HFF-Myc (cell line): Measurements from ENCODE around the gene KXD1.

Source experiments
- DNase-seq: peaks from one replicate; pipeline ENCODE4 v3.0.0-alpha.2; 2011; ENCODE audit warnings: low read depth; ENCODE audit errors: extremely low read depth
- H3K4me3 ChIP-seq: replicated peaks from 2 replicates; pipeline ENCODE4 v1.5.1; 2011; ENCODE audit warnings: low read depth, mild to moderate bottlenecking, control low read depth, low read length
- CTCF ChIP-seq: IDR thresholded peaks from 2 replicates; pipeline ENCODE4 v1.5.1; 2012; ENCODE audit warnings: mild to moderate bottlenecking, low read depth, low read length, control low read depth; ENCODE audit errors: missing control alignments

Gene KXD1

GRCh38 chr19:18607226-18608101 is 49.8 kb downstream of the KXD1 start:
- TF ChIP-seq CTCF, result no peak
- H3K4me3 ChIP-seq, result no peak overlapping the region
- DNase-seq, result no peak

DNA sequence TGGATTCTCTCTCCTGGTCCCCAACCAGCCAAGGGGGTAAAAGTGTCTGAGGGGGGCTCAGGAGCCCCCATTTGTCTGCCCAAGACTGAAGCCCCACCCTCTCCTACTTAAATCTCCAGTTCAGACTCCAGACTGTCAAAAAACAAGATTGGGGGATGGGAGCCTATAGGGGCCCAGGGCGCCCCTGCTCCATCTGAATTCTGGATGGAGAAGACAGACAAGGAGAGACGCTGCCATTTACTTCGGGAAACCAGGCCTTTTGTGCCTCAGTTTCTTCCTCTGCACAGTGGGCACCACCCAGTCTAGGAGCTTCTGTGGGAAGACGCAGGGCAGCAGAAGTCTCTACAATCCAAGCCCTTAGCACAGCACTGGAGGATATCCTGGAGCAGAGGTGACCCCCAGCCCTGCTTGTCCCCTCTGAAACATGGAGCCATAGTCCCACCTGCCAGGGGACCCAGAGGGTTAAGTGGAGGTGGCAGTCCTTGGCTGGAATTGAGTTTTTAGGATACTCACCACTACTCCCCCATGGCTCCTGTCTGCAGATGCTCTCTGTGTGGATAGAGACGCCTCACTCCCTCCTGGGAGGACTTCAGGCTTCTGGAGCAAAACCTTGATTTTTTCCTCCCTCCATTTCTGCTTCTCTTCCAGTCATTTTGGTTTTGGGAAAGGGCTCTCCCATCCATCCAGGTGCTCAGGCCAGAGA is 50.6 kb downstream of the KXD1 start:
- TF ChIP-seq CTCF, result no peak
- H3K4me3 ChIP-seq, result no peak overlapping the region
- DNase-seq, result no peak

- no peak overlapping the region for H3K4me3 ChIP-seq
- TF ChIP-seq CTCF, result no peak
- no peak for DNase-seq
Observed at GRCh38 chr19:18608805-18609716, 51.4 kb downstream of the KXD1 start.

- H3K4me3 ChIP-seq, result no peak overlapping the region
- TF ChIP-seq CTCF, result no peak
- DNase-seq, result no peak
Observed at GRCh38 chr19:18609717-18610051, 52.0 kb downstream of the KXD1 start.

DNA sequence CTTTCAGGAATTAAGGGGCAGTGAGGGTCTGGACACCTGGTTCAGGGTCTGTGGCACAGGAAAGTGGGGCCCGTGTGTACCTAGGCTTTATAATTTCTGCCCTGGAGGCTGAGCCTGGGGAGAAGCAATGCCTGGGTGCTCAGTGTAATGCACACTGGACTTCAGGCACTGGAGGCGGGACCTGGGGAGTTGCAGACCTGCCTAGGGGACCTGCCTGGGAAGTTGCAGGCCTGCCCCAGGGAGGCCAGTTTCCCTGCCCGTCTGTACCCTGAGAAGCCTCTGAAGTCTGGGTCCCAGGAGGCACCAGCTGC is 52.5 kb downstream of the KXD1 start:
- TF ChIP-seq CTCF, result no peak
- no peak for DNase-seq
- H3K4me3 ChIP-seq, result no peak overlapping the region

DNA sequence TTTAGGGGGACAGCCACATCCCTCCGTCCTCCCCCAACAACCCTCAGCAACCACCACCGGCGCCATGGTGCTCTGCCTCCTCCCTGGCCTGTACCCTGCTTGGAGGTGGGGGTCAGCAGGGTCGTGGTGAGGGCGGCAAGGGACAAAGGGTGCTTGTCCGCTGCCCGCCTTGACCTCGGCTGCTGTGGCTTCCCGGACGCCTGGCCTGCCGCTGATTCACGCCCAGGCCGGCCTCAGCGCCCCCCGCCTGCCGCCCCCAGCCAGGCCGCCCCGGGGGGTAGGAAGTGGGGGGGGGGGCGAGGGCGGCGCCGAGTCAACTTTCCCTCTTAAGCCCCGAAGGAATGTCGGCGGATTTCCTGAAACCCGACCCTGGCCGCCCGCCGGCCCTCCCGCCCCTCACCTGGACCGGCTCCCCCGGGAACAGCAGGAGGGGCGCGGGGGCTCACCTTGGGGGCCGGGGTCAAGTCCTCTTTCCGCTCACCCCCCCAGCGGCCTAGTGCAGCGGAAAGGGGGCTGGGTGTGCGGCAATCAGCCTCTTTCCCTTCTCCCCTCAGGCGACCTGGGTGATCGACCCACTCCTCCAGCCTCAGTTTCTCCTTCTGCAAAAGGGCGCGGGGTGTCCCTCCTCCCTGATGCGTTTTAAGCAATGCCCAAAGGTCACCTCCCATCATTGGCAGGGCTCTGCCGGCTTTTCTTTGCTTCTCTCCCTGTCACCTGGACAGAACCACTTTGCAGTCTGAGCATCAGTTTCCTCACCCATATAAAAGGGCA is 53.1 kb downstream of the KXD1 start:
- H3K4me3 ChIP-seq, result no peak overlapping the region
- TF ChIP-seq CTCF, result no peak
- no peak for DNase-seq
